Sciatic nerve (tissue), 2 donors: ENCODE data around the gene GALNT7. TPM values are rescaled to one million over a fixed set of nuclear protein-coding genes. Genes with fewer than 3 reads are reported as not detected.

ENCODE experiments used
- ATAC-seq: fragments of 200-7000 bp; cut with Tn5 transposase; one replicate; pipeline ENCODE4 v1.9.1; 2020; ENCODE audit warnings: mild to moderate bottlenecking, moderate library complexity
- DNase-seq: peaks from one replicate; pipeline ENCODE4 v3.0.0-alpha.2; 2020; ENCODE audit warnings: low spot score
- intact Hi-C: fragments of 100-400 bp; cut with DNase I; formaldehyde crosslinking; loops from one replicate; pipeline ENCODE4 v1.14.2; 2022
- total RNA-seq: library from RNA; stranded (reverse); fragmentation: NEBNext Ultra II Directional; extraction: Animal tissue kit (Norgen Biotek cat#: 25700); gene quantifications from one replicate; pipeline ENCODE4 v1.2.1, GENCODE V29; 2021
- donor health status: DM: no; HTN: no; CAD: no.
- donor health status: DM: no; HTN: no; CAD: no.

The GALNT7 gene
- total RNA-seq, 1 donor from 2014 or later = 18.2 TPM

- ATAC-seq (no peak), DNase-seq (no peak)
- intact Hi-C loops = no loop called here
Measured at GRCh38 chr4:173223743-173224142, 55.1 kb downstream of the GALNT7 start.

- intact Hi-C loops = no loop called here
- ATAC-seq = no peak
- no peak for DNase-seq
Measured at GRCh38 chr4:173226401-173226888, 57.8 kb downstream of the GALNT7 start.

- ATAC-seq = no peak
Measured at GRCh38 chr4:173227756-173228155, 59.1 kb downstream of the GALNT7 start.

GRCh38 chr4:173230062-173230461, 61.5 kb downstream of the GALNT7 start:
- DNase-seq (no peak), ATAC-seq (no peak)
- intact Hi-C loops = no loop called here

More at GRCh38 chr4:173227756-173228155, 59.1 kb downstream of the GALNT7 start:
- DNase-seq = no peak
- intact Hi-C loops = no loop called here

GRCh38 chr4:173231916-173232315, 63.3 kb downstream of the GALNT7 start:
- intact Hi-C loops = no loop called here
- peak; percentile 53 for ATAC-seq
- DNase-seq = no peak

GRCh38 chr4:173233857-173234256, 65.2 kb downstream of the GALNT7 start:
- no peak for ATAC-seq
- intact Hi-C loops = no loop called here
- no peak for DNase-seq

GRCh38 chr4:173235050-173235449, 66.4 kb downstream of the GALNT7 start:
- no peak for DNase-seq
- no peak for ATAC-seq
- intact Hi-C loops = no loop called here

- ATAC-seq (no peak), DNase-seq (no peak)
- intact Hi-C loops = no loop called here
Measured at GRCh38 chr4:173236301-173236700, 67.7 kb downstream of the GALNT7 start.

GRCh38 chr4:173237152-173237551, 68.5 kb downstream of the GALNT7 start:
- intact Hi-C loops = no loop called here
- DNase-seq (no peak), ATAC-seq (no peak)

GRCh38 chr4:173237762-173238161, 69.2 kb downstream of the GALNT7 start:
- no peak for DNase-seq
- no peak for ATAC-seq
- intact Hi-C loops = no loop called here

GRCh38 chr4:173240696-173241095, 72.1 kb downstream of the GALNT7 start:
- ATAC-seq (no peak), DNase-seq (no peak)
- intact Hi-C loops = no loop called here

- no peak for DNase-seq
- intact Hi-C loops = no loop called here
- ATAC-seq = no peak
Measured at GRCh38 chr4:173242466-173243250, 74.0 kb downstream of the GALNT7 start.

- ATAC-seq = no peak
- intact Hi-C loops = no loop called here
Measured at GRCh38 chr4:173243321-173243720, 74.7 kb downstream of the GALNT7 start.

GRCh38 chr4:173243917-173244658, 75.5 kb downstream of the GALNT7 start:
- no peak for DNase-seq
- intact Hi-C loops = no loop called here

More at GRCh38 chr4:173243321-173243720, 74.7 kb downstream of the GALNT7 start:
- DNase-seq = no peak

GRCh38 chr4:173245952-173246351, 77.3 kb downstream of the GALNT7 start:
- DNase-seq = no peak
- intact Hi-C loops = no loop called here
- ATAC-seq = no peak

More at GRCh38 chr4:173243917-173244658, 75.5 kb downstream of the GALNT7 start:
- ATAC-seq = no peak

- no peak for DNase-seq
- intact Hi-C loops = no loop called here
Measured at GRCh38 chr4:173246719-173247118, 78.1 kb downstream of the GALNT7 start.

GRCh38 chr4:173247321-173247720, 78.7 kb downstream of the GALNT7 start:
- intact Hi-C loops = no loop called here

More at GRCh38 chr4:173246719-173247118, 78.1 kb downstream of the GALNT7 start:
- ATAC-seq = no peak

GRCh38 chr4:173248690-173249089, 80.1 kb downstream of the GALNT7 start:
- intact Hi-C loops = no loop called here
- DNase-seq = no peak
- ATAC-seq = no peak

More at GRCh38 chr4:173247321-173247720, 78.7 kb downstream of the GALNT7 start:
- DNase-seq (no peak), ATAC-seq (no peak)

GRCh38 chr4:173252024-173252935, 83.7 kb downstream of the GALNT7 start:
- DNase-seq = peak; percentile 79
- ATAC-seq = peak; percentile 98
- intact Hi-C loops = no loop called here
